PC-3 (cell line): Measurements from ENCODE around the gene KAT2B. TPM values are rescaled to one million over a fixed set of nuclear protein-coding genes. Genes with fewer than 3 reads are reported as not detected.

ENCODE experiments used
- ATAC-seq: fragments of 200-7000 bp; cut with Tn5 transposase; 2 replicates; pipeline ENCODE4 v1.9.1; 2020; ENCODE audit warnings: mild to moderate bottlenecking, moderate library complexity
- BruUV-seq: library from RNA; stranded (reverse); fragments of 400-500 nt; replicated peaks from 2 replicates; lab custom pipeline; 2021; lab: Mats Ljungman, UMichigan
- CTCF ChIA-PET: fragments of 300-600 bp; sonication (Branson Sonifier 250); formaldehyde crosslinking; loops from one replicate; lab custom pipeline; 2022; ENCODE audit warnings: antibody characterized with exemption; lab: Charles Lee
- POLR2A ChIA-PET: fragments of 300-600 bp; sonication (Branson Sonifier 250); formaldehyde crosslinking; loops from one replicate; lab custom pipeline; 2022; ENCODE audit warnings: antibody characterized with exemption; ENCODE audit not compliant: unreplicated experiment; lab: Charles Lee
- DNase-seq: peaks from one replicate; pipeline ENCODE4 v3.0.0-alpha.2; 2015
- H2AFZ ChIP-seq: fragments of 300-600 bp; sonication (generic); 2 replicates; pipeline ENCODE4 v1.6.0; 2016; ENCODE audit warnings: antibody characterized with exemption, low read length
- H3F3A ChIP-seq: fragments of 300-600 bp; sonication (generic); one replicate; pipeline ENCODE4 v1.6.0; 2017; ENCODE audit warnings: antibody characterized with exemption, low read length, control low read depth, mild to moderate bottlenecking; ENCODE audit not compliant: unreplicated experiment
- H3K27ac ChIP-seq: fragments of 300-600 bp; sonication (generic); 2 replicates; pipeline ENCODE4 v1.5.1; 2016; ENCODE audit warnings: mild to moderate bottlenecking, low read length
- H3K27me3 ChIP-seq: fragments of 300-600 bp; sonication (generic); 2 replicates; pipeline ENCODE4 v1.6.1; 2016; ENCODE audit warnings: low read length, mixed read lengths
- H3K36me3 ChIP-seq: fragments of 300-600 bp; sonication (generic); 2 replicates; pipeline ENCODE4 v1.6.1; 2016; ENCODE audit warnings: low read depth, mixed run types, low read length, mixed read lengths
- H3K4me1 ChIP-seq: fragments of 300-600 bp; sonication (generic); 2 replicates; pipeline ENCODE4 v1.5.1; 2016; ENCODE audit warnings: low read length; ENCODE audit not compliant: insufficient read depth
- H3K4me2 ChIP-seq: fragments of 300-600 bp; sonication (generic); 2 replicates; pipeline ENCODE4 v1.6.0; 2016; ENCODE audit warnings: low read length
- H3K4me3 ChIP-seq: fragments of 300-600 bp; sonication (generic); 2 replicates; pipeline ENCODE4 v1.5.1; 2016; ENCODE audit warnings: mild to moderate bottlenecking, low read length, mixed read lengths
- H3K79me2 ChIP-seq: fragments of 300-600 bp; sonication (generic); 2 replicates; pipeline ENCODE4 v1.6.1; 2017; ENCODE audit warnings: low read length, mixed read lengths
- H3K9ac ChIP-seq: fragments of 300-600 bp; sonication (generic); 2 replicates; pipeline ENCODE4 v1.6.0; 2016; ENCODE audit warnings: mild to moderate bottlenecking, low read length
- H3K9me2 ChIP-seq: fragments of 300-600 bp; sonication (generic); replicated peaks from 2 replicates; pipeline ENCODE4 v1.6.1; 2016; ENCODE audit warnings: mixed run types, low read length, mixed read lengths
- H3K9me3 ChIP-seq: fragments of 300-600 bp; sonication (generic); 2 replicates; pipeline ENCODE4 v1.6.1; 2016; ENCODE audit warnings: low read length, mixed read lengths
- H4K20me1 ChIP-seq: fragments of 300-600 bp; sonication (generic); 2 replicates; pipeline ENCODE4 v1.6.1; 2016; ENCODE audit warnings: low read length, mixed read lengths
- CTCF ChIP-seq: fragments of 300-600 bp; sonication (generic); conservative IDR thresholded peaks from 2 replicates; pipeline ENCODE4 v1.5.1; 2017; ENCODE audit warnings: antibody characterized with exemption, low read depth, mild to moderate bottlenecking, low read length
- EZH2 ChIP-seq: fragments of 300-600 bp; sonication (generic); IDR thresholded peaks from one replicate; pipeline ENCODE4 v1.6.1; 2017; ENCODE audit warnings: antibody characterized with exemption, mild to moderate bottlenecking, low read length; ENCODE audit not compliant: unreplicated experiment
- EZH2phosphoT487 ChIP-seq: fragments of 300-600 bp; sonication (generic); IDR thresholded peaks from 2 replicates; pipeline ENCODE4 v1.6.1; 2018; ENCODE audit warnings: mild to moderate bottlenecking, antibody characterized with exemption, low read length, borderline replicate concordance
- intact Hi-C: fragments of 100-400 bp; cut with micrococcal nuclease; formaldehyde crosslinking; loops from 2 replicates; pipeline ENCODE4 v1.9.0; 2023
- total RNA-seq: library from RNA; depleted of rRNA; stranded (reverse); fragments of >200 nt; gene quantifications from 2 replicates; pipeline ENCODE4 v1.2.3, GENCODE V29; 2014

The KAT2B gene
- total RNA-seq, 1 experiment from 2014 or later, result 11.9 TPM

GRCh38 chr3:20154928-20155327 is 114.7 kb downstream of the KAT2B start:
- H3F3A ChIP-seq, result no peaks in the 10 kb centered on the region
- intact Hi-C loops, result no loop called here
- no peaks in the 10 kb centered on the region for H3K27me3 ChIP-seq
- no peaks in the 10 kb centered on the region for H3K4me1 ChIP-seq
- BruUV-seq, result no TSS peak
- no peaks in the 10 kb centered on the region for H3K9me2 ChIP-seq
- no peaks in the 10 kb centered on the region for H3K79me2 ChIP-seq
- ATAC-seq, result no peak; the same call in 1 of the 2 replicates
- no peak overlapping the region for H3K27ac ChIP-seq
- no peak overlapping the region for H2AFZ ChIP-seq
- CTCF ChIA-PET, result no interaction called here
- H3K4me3 ChIP-seq, result no peak overlapping the region
- TF ChIP-seq EZH2, result no peak
- peak; percentile 33 for TF ChIP-seq CTCF
- no peak overlapping the region for H3K4me2 ChIP-seq
- no peaks in the 10 kb centered on the region for H3K9me3 ChIP-seq
- no peak overlapping the region for H3K9ac ChIP-seq
- peaks cover 14% of the 10 kb centered on the region for H3K36me3 ChIP-seq
- POLR2A ChIA-PET, result no interaction called here
- H4K20me1 ChIP-seq, result no peaks in the 10 kb centered on the region
- no peak for DNase-seq

- Histone ChIP-seq H2AFZ (no peak overlapping the region), H4K20me1 (no peaks in the 10 kb centered on the region), H3K9ac (no peak overlapping the region), H3F3A (no peaks in the 10 kb centered on the region), H3K4me3 (no peak overlapping the region), H3K4me1 (no peaks in the 10 kb centered on the region), H3K27me3 (no peaks in the 10 kb centered on the region), H3K36me3 (peaks cover 17% of the 10 kb centered on the region), H3K27ac (no peak overlapping the region), H3K9me3 (no peaks in the 10 kb centered on the region), H3K4me2 (no peak overlapping the region), H3K9me2 (no peaks in the 10 kb centered on the region), H3K79me2 (no peaks in the 10 kb centered on the region)
- TF ChIP-seq CTCF (no peak), EZH2 (no peak), EZH2phosphoT487 (no peak)
- ATAC-seq (no peak), DNase-seq (no peak)
- BruUV-seq, result no TSS peak
- CTCF ChIA-PET, result no interaction called here
- POLR2A ChIA-PET, result no interaction called here
- intact Hi-C loops, result no loop called here
Observed at GRCh38 chr3:20160230-20160629, 120.0 kb downstream of the KAT2B start.

- H3K4me2 ChIP-seq, result no peak overlapping the region
- H3K27me3 ChIP-seq, result no peaks in the 10 kb centered on the region
- DNase-seq, result no peak
- H3K9me3 ChIP-seq, result no peaks in the 10 kb centered on the region
- no peak overlapping the region for H3K27ac ChIP-seq
- TF ChIP-seq EZH2phosphoT487 (no peak), EZH2 (no peak), CTCF (no peak)
- peaks cover 17% of the 10 kb centered on the region for H3K36me3 ChIP-seq
- no peak for ATAC-seq
- H3K4me1 ChIP-seq, result no peaks in the 10 kb centered on the region
- intact Hi-C loops, result no loop called here
- H3K9me2 ChIP-seq, result no peaks in the 10 kb centered on the region
- H3K4me3 ChIP-seq, result no peak overlapping the region
- H4K20me1 ChIP-seq, result no peaks in the 10 kb centered on the region
- no peak overlapping the region for H3K9ac ChIP-seq
- H2AFZ ChIP-seq, result no peak overlapping the region
- no peaks in the 10 kb centered on the region for H3F3A ChIP-seq
- no peaks in the 10 kb centered on the region for H3K79me2 ChIP-seq
- ChIA-PET CTCF (interaction anchor here (0.6 kb wide), 1 partner anchor 123 kb away, joined by 3 read pairs; no protein-coding TSS in a partner anchor), POLR2A (no interaction called here)
- no TSS peak for BruUV-seq
Observed at GRCh38 chr3:20161714-20162113, 121.5 kb downstream of the KAT2B start.
